Measurements from ENCODE around the gene VIPR2. TPM values are rescaled to one million over a fixed set of nuclear protein-coding genes. Genes with fewer than 3 reads are reported as not detected.
"Not testable (repeated sequence)": the region's sequence is repeated elsewhere in the genome, so short reads cannot be mapped to it uniquely, and the experiment has no call there.

VIPR2 gene
- total RNA-seq, 6 experiments from 2014 or later, result 0.15 to 0.51 (median 0.26) TPM; not detected in 2

DNA sequence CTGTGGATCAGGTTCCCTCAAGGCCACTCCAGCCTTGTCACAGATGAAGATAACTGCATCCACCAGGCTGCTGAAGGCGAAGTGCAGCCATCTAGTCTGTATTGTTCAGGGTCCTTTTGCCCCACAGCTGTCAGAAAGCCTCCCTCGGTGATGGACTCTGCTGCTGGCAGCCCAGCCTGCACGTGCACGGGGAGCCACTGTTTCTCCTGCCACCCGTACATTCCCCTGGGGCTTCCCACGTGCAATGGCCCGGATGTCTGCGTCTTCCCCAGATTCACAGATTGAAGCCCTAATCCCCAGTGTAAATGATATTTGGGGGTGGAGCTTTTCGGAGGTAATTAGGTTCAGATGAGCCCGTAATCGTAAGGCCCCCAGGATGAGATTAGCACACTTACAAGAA, 46.6 kb upstream of the VIPR2 start:
- H3K4me3 ChIP-seq, result no peak overlapping the region
- DNase-seq, result no peak
- no peak overlapping the region for H3K27ac ChIP-seq
- intact Hi-C loops (cut with DNase I), result no loop called here
- TF ChIP-seq POLR2A (IDR thresholded peaks at IDR 0.05), result no peak
- TF ChIP-seq, protein P1, sequence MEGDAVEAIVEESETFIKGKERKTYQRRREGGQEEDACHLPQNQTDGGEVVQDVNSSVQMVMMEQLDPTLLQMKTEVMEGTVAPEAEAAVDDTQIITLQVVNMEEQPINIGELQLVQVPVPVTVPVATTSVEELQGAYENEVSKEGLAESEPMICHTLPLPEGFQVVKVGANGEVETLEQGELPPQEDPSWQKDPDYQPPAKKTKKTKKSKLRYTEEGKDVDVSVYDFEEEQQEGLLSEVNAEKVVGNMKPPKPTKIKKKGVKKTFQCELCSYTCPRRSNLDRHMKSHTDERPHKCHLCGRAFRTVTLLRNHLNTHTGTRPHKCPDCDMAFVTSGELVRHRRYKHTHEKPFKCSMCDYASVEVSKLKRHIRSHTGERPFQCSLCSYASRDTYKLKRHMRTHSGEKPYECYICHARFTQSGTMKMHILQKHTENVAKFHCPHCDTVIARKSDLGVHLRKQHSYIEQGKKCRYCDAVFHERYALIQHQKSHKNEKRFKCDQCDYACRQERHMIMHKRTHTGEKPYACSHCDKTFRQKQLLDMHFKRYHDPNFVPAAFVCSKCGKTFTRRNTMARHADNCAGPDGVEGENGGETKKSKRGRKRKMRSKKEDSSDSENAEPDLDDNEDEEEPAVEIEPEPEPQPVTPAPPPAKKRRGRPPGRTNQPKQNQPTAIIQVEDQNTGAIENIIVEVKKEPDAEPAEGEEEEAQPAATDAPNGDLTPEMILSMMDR (IDR thresholded peaks at IDR 0.05), result no peak
- H3K4me1 ChIP-seq, result no peaks in the 10 kb centered on the region
- no peaks in the 10 kb centered on the region for H3K27me3 ChIP-seq
- ATAC-seq, result no peak
- 60% methylated on average over 11 of the region's 11 CpGs for WGBS (ENCODE audit: insufficient coverage, low coverage, low lambda C conversion rate, missing lambda C conversion rate)
- H3K9me3 ChIP-seq, result no peaks in the 10 kb centered on the region
- no peaks in the 10 kb centered on the region for H3K36me3 ChIP-seq

DNA sequence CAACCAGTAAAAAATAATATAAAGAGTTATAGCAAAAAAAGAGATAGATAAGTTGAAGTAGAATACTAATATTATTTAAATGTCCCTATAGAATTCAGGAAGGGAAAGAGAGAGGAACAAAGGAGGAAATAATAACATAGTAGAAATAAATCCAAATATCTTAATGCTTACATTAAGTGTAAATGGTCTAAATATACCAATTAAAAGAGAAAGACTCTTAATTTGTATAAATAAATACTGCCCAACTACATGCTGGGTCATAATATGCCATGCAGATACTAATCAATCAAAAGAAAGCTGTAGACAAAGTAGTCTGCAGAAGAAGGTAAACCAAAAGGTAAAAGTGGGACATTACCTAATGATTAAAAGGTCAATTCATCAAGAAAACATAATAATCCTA, 43.3 kb upstream of the VIPR2 start:
- DNase-seq, result no peak
- ATAC-seq, result no peak
- Histone ChIP-seq H3K9me3 (no peaks in the 10 kb centered on the region), H3K4me3 (no peak overlapping the region), H3K27ac (no peak overlapping the region), H3K36me3 (no peaks in the 10 kb centered on the region), H3K4me1 (no peaks in the 10 kb centered on the region), H3K27me3 (no peaks in the 10 kb centered on the region)
- intact Hi-C loops (cut with DNase I), result no loop called here
- no peak for TF ChIP-seq POLR2A (IDR thresholded peaks at IDR 0.05)
- TF ChIP-seq, protein P1 (IDR thresholded peaks at IDR 0.05), result no peak

DNA sequence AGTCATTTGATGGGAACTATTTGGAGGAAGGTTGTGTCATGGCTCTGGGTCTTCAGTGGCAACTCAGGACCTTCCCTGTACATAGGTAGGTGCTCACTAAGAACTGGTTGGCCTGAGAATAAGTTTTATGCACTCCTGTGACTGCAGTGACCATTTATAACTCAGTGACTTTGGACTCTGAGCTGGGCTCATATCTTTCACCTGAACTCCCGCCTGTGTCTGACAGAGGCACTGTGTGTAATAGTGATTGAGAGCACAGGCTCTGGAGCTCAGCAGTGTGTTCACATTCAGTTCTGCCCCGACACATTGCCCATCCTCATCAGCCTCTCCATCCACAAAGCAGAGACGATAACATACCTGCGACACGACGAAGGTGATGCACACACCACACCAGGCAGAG, 34.6 kb upstream of the VIPR2 start:
- WGBS (ENCODE audit: insufficient coverage, low coverage, low lambda C conversion rate, missing lambda C conversion rate), result 69% methylated on average over 2 of the region's 6 CpGs

DNA sequence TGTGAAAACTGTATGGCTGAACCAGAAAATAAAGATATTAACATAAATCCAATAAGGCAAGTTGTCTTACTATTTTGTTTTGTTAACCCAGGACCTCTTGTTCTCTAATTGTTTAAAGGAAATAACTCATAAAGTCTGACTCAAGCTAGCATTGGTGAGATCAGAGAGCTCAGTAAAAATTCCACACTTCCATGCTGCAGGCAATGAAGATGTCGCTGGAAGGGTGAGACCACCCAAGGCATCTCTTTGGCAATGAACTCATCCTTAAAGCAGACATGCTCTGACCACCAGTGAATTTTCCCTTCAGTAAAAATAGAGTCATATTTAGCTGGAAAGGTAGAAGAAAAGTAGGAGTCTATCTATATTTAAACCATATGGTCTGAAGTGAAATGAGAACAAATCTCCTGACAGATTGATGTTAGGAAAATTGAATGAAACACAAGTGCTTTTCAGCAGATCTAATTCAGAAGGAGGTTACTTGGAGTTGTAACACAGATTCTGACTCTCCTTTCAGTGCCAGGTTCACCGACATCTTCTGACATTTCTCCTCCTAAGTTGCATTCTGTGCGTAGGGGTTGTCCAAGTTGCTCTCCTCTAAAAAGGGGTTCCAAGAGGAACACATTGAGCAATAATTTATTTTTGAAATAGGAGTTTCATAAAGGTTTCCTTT, 32.8 kb upstream of the VIPR2 start:
- intact Hi-C loops (cut with DNase I), result no loop called here
- Histone ChIP-seq H3K4me1 (no peaks in the 10 kb centered on the region), H3K27ac (no peak overlapping the region), H3K27me3 (no peaks in the 10 kb centered on the region), H3K9me3 (no peaks in the 10 kb centered on the region), H3K36me3 (no peaks in the 10 kb centered on the region), H3K4me3 (no peak overlapping the region)
- ATAC-seq, result no peak
- 50% methylated on average over 3 of the region's 3 CpGs for WGBS (ENCODE audit: insufficient coverage, low coverage, low lambda C conversion rate, missing lambda C conversion rate)
- no peak for TF ChIP-seq POLR2A (IDR thresholded peaks at IDR 0.05)
- TF ChIP-seq, protein P1 (IDR thresholded peaks at IDR 0.05), result no peak
- DNase-seq, result no peak

More for the DNA sequence above, 34.6 kb upstream of the VIPR2 start:
- no peak overlapping the region for H3K27ac ChIP-seq
- intact Hi-C loops (cut with DNase I), result no loop called here
- no peaks in the 10 kb centered on the region for H3K27me3 ChIP-seq
- DNase-seq, result no peak
- H3K9me3 ChIP-seq, result no peaks in the 10 kb centered on the region
- no peak overlapping the region for H3K4me3 ChIP-seq
- no peak for ATAC-seq
- no peaks in the 10 kb centered on the region for H3K4me1 ChIP-seq
- no peaks in the 10 kb centered on the region for H3K36me3 ChIP-seq
- no peak for TF ChIP-seq POLR2A (IDR thresholded peaks at IDR 0.05)
- TF ChIP-seq, protein P1 (IDR thresholded peaks at IDR 0.05), result no peak

DNA sequence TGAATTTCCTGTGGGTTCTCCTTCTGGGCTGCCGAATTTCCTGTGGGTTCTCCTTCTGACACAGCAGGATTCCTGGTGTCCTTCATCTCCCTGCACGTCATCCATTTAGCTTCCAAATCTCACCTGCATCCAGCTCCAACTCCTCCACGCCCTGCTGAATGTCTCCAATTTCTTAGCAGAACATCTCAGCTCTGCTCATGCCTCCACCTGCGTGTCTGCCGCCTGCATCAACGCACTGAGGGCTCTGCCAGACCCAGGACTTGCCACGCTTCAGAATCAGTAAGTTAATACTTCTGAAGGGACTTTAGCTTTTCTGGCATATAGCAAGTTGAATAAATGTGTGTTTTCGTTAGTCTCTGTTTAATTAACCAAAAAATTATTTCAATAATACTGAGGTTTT, 31.1 kb upstream of the VIPR2 start:
- Histone ChIP-seq H3K36me3 (no peaks in the 10 kb centered on the region), H3K27ac (no peak overlapping the region), H3K27me3 (no peaks in the 10 kb centered on the region), H3K9me3 (no peaks in the 10 kb centered on the region), H3K4me3 (no peak overlapping the region), H3K4me1 (no peaks in the 10 kb centered on the region)
- TF ChIP-seq POLR2A (IDR thresholded peaks at IDR 0.05), result no peak
- TF ChIP-seq, protein P1 (IDR thresholded peaks at IDR 0.05), result no peak
- 50% methylated on average over 8 of the region's 8 CpGs for WGBS (ENCODE audit: insufficient coverage, low coverage, low lambda C conversion rate, missing lambda C conversion rate)
- DNase-seq (no peak), ATAC-seq (no peak)
- intact Hi-C loops (cut with DNase I), result no loop called here

DNA sequence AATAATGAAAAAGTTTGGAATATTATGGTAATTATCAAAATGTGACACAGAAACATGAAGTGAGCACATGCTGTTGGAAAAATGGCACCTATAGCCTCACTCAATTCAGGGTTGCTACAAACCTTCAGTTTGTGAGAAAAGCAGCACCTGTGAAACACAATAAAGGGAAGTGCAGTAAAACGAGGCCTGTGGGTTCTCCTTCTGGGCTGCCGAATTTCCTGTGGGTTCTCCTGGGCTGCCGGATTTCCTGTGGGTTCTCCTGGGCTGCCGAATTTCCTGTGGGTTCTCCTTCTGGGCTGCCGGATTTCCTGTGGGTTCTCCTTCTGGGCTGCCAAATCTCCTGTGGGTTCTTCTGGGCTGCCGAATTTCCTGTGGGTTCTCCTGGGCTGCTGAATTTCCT, 30.4 kb upstream of the VIPR2 start:
- H3K36me3 ChIP-seq; H3K27ac ChIP-seq; H3K4me1 ChIP-seq; H3K4me3 ChIP-seq; DNase-seq; H3K9me3 ChIP-seq; ATAC-seq; intact Hi-C loops (cut with DNase I); H3K27me3 ChIP-seq: not testable (repeated sequence)
- WGBS (ENCODE audit: insufficient coverage, low coverage, low lambda C conversion rate, missing lambda C conversion rate), result 17% methylated on average over 2 of the region's 6 CpGs
